T-helper 1 cell (primary cell): ENCODE data around the gene TRIP10.

ENCODE experiments used
- DNase-seq, 5 donors: peaks; one replicate each; pipeline ENCODE4 v3.0.0-alpha.2; 2012 to 2020

The TRIP10 gene

DNA sequence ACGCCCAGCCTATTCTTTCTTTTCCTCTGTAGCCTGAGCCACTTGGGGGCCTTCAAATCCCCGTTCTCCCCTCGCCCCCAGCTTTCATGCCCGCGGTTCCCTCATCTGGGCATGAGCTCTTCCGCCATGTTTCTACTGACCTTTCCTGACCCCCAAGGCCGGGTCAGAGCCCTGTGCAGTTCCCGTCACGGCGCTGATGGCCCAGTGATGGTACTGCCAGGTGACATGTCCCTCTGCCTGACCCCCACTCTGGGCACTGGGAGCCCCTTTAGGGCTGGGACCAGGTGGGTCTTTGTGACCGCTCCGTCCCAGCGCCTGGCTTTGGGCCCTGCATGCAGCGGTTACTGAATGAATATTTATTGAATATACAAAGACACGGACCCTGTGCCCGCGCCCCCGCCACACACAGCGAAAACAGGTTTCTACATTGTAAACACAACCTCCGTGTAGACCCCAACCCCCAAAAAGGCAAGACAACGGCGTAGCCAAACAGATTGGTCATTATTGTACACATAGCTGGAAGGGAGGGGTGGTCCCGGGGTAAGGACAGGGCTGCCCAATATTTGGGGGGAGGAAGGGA is 9.8 kb upstream of the TRIP10 start:
- DNase-seq, result no peak

DNA sequence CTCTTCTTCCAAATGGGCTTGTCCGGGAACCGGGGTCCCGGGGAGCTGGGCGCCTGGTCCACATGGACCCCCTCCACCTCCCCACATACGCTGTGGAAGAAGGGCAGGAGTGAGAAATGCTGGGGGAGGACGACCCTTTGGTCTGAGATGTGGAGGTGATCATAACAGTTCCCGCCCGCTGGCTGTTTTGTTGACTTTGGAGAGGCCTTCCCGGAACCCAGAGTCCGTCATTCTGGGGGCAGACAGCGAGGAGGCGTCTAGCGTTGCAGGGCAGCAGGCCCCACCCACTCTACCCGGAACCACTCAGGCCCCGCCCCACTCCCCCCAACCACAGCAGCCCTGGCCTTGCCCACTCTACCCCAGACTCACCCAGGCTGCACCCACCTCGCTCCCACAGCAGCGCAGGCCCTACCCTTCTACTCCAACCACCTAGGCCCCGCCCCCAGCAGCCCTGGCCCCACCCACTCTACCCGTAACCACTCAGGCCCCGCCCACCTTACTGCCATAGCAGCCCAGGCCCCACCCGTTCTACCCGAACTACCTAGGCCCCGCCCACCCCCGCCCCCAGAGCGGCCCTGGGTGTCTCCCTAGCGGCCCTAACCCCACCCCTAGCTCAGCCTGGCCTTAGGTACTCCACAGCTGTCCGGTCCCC is 9.2 kb upstream of the TRIP10 start:
- DNase-seq, result no peak

DNA sequence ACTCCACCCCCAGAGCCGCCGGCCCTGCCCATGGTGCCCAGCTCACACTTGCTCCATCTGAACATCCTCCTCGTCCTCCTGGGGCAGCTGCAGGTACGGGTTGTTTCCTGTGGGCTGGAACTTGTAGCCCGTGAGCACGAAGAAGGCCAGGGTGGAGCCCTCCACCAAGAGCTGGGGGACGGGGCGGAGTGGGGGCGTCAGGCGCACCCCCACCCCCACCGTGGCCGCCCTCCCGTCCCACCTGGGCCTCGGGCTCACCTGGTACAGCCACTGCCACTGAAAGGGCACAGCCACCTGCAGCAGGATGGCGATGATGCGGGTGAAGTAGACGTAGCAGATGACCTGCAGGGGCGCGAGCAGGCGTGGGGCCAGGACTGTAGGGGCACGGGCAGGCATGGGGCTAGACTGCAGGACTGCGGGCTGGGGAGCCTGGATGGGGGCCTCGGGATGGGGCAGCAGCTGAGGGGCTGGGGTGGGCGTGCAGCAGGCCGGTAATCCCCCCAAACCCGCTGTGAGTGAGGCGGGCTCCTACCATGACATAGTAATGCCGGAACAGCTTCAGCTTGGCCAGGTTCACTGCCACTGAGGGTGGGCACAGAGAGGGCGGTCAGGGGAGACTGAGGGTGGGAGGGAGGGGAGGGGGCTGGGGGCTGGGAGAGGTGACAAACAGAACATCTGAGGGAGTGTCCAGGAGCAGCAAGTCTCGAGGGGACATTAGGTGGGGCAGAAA is 8.4 kb upstream of the TRIP10 start:
- no peak for DNase-seq

DNA sequence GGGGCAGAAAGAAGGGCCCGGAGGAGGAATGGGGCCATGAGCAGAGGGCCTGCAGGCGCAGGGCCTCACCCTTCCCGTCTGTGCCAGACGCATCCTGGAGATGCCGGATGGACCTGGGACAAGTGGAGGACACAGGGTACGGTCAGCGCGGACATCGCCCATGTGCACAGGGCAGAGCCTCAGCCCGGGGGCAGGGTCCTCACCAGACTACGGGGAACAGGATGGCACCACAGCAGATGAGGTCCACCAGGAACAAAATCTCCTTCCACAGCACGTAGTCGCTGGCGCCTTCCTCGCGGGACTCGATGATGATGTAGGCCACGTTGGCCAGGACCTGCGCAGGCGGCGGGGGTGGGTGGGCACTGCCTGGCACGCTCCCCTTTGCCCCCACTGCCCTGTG is 7.7 kb upstream of the TRIP10 start:
- no peak for DNase-seq

DNA sequence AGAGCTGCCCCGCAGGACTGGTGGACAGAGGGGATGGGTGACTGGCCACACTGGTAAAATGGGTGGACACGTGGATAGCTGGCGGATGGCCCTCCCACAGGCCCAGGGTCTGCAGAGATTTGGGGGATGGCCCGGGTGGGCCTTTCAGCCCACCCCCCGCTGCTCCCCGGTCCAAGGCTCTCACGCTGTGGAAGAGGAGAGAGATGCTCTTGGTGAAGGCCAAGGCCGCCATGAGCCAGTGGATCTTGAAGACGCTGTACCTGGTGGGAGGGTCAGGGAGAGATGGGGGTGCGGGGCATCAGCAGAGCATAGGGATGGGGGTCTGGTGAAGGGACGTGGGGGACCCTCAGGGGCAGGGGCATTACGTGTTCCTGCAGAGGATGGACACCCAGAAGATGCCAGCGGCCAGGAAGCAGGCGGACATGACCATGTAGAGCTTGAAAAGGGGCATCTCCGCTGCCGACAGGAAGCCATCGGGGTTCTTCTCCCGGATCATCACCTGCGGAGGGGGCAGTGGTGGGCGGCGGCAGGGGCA is 6.6 kb upstream of the TRIP10 start:
- DNase-seq, result no peak

DNA sequence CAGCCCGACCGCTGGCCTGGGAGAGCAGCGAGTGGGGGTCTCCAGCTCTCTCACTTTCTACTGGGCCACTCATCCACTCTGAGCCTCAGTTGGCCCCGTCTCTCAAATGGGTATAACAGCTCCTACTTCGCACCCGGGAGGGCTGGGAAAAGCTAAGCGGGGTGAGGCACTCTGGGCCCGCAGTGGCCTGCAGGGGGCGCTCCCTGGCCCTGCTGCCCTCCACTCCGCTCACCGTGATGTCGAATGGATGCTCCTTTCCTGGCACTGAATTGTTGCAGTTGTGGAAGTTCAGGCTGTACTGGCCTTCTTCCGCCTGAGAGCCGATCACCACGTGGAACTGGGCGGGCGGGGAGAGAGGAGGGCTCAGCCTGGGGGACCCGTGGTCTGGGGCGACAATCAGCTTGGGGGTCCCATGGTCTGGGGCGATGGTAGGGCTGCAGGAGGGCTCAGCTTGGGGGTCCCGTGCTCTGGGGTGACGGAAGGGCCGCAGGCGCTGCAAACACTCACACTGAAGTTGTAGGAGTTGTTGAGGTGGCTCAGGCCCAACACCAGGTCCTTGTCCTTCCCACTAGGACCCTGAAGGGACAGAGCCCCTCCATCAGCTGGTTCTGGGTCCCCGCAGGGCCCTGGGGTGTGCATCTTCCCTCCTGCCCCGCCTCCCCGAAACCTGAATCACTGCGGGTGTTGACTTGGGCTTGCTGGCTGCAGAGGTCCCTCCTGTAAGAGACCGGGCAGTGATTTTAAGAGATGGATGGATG is 6.0 kb upstream of the TRIP10 start:
- DNase-seq, result no peak

DNA sequence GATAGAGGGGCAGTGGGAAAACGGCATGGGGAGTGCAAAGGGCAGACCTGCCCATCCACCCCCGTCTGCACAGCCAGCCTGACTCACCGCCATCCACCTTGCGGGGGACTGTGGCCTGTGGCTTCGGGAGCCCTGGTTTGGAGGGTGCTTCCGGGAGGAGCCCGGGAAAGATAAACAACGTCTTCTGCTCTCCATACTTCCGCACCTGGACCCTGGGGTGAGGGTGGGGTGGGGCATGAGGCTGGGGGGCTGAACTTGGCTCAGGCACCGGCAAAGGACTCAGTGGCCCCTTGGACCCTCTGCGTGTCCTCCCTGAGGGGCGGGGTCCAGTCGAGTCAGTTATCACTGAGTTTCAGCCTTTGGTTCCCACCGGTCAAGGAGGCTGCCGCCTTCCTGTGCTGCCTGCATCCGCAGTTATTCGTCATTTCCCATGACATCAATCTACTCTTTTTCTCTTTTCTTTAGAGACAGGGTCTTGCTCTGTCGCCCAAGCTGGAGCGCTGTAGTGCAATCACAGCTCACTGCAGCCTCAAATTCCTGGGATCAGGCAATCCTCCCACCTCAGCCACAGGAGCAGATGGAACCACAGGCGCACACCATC is 5.3 kb upstream of the TRIP10 start:
- no peak for DNase-seq

DNA sequence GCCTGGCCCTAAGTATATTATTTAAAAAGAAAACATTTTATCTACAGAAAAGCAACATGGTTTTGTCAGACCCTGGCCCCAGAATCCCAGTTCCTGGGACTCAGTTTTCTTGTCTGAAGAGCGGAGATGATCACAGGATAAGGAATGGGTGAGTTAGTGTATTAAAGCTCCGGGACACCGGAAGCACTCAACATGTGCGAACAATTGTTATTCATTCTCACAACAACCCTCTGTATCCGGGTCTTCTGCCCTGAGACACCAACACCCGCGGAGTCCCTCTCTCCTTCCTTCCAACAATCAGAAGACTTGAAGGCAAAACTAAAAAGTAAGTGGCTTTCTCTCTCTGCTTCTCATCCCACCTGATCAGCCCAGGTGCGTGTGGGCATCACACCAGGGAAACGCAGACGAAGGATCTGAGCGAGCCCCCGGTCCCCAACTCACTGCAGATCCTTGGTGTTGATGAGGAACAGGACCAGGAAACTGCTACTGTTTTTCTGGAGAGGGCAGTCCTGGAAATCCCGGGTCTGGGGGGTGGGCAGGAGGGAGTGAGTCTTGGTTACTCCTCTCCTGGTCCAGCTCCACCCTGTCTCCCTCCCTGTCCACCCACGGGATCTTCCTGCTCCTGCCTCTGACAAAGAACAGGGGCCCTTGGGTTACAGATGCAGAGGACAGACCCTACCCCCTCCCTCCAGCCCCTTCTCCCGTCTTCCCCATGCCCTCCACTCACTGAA is 4.1 kb upstream of the TRIP10 start:
- no peak for DNase-seq

DNA sequence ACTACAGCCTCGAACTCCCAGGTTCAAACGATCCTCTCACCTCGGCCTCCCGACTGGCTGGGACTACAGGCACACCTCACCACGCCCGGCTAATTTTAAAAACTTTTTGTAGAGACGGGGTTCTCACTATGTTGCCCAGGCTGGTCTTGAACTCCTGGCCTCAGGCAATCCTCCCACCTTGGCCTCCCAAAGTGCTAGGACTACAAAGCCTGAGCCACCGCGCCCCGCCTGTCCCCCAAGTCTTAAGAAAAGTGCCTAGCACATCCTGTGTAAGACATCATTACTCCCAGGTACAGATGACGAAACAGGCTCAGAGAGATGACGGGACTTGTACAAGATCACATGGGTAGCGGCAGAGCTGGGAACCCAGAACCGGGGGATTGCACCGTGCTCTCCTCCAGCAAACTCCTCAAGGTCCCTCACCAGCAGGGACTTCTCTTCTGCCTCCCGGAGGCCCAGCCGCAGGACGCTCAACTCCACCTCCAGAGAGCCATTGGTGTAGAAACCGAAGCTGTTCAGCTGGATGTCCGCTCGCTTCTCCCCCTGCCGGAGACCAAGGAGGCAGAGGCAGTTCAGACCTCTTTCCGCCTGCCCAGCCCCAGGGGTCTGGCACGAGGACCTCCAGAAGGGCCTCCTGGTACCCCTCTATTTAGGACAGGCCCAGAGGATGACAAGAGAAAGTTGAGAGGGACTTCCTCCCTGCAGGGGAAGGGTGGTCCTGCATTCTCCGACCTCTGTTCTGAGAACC is 3.1 kb upstream of the TRIP10 start:
- DNase-seq, result peak; percentile 35 to 88 (median 53)

DNA sequence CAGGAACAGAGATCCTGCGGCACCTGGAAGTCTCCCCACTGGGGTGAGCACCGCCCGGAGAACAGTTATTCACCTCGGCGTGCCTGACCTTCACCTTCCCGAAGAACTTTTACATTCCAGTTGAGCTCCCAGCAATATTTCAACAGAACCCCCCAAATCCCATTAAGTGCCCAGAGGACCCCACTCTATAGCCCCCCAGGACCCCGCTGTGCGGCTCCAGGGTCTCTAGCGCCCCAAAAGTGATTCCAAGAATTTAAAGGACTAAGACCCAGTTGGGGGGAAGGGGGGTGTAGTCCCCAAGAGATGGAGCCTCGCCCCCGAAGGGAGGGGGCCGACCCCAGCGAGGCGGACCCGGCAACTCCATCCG is 2.6 kb upstream of the TRIP10 start:
- no peak for DNase-seq

DNA sequence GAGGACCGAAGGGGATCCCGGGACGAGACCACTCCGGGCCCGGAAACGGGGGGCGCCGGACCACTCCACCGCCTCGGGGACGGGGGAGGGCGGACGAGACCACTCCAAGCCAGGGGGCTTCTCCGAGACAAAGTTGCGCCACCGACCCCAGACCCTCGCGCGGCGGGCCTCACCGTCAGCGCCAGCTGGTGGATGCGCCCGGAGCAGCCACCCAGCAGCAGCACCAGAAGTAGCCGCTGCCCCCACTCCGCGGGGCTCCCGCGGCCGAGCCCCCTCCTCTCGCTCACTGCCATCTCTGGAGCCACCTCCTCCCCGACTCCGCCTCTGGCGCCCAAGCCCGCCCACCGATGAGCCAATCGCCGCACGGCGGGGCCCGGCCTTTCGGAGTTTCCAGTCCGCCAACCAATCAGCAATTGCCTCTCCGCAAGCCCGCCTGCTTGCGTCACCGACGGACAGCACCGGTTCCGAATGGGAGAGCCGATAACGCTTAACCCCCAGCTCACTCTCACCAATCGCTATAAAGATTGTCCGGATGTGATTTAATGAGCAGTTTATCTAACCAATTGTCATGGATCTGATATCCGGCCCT is 2.1 kb upstream of the TRIP10 start, which contains the start of gene GPR108:
Gene GPR108 (minus strand): TSS at position 297 of the 589 bp plus-strand sequence. CDS start 4 bp downstream, at position 293.
- peak; percentile 97 to 100 (median 99) for DNase-seq

DNA sequence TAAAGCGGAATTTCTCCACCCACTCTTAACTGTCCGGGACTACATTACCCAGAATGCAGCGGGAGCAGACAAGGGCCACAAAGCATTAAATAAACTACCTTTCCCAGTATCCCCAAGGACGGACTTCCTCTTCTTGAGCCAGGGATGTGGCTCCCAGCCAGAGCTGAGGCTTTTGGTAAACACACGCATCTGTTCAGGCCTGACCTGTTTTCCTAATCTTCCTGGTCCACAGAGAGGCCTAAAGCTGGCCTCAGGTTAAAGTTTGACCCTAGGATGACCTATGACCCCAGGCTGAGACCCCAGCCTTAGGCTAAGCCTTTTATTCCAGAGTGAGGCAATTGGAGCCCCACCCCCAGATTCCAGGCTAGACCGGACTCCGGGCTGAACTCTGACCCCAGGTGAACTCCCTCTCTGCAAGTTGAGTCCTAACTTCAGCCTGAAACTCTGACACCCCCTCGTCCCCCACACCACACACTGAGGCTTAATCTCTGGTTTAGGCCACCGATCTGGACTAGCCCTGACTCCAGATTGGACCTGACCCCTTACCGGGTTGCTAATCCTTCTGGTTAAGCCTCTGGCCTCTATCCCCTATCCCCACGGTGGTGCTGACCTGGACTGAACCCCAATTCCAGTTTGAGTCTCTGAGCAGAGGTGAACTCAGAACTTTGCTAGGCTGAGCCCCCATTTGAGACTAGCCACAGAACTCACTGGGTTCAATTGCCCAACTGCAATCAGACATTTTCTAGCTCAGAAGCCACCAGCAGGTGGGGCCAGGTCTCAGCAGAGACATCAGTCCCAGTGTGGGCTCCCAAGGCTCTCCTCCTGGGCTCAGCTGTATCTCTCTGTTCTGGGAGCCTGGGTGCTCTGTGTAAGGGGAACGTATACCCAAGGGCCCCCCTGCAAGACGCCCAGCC is 1.4 kb upstream of the TRIP10 start:
- DNase-seq, result peak; percentile 40 to 89 (median 65)

DNA sequence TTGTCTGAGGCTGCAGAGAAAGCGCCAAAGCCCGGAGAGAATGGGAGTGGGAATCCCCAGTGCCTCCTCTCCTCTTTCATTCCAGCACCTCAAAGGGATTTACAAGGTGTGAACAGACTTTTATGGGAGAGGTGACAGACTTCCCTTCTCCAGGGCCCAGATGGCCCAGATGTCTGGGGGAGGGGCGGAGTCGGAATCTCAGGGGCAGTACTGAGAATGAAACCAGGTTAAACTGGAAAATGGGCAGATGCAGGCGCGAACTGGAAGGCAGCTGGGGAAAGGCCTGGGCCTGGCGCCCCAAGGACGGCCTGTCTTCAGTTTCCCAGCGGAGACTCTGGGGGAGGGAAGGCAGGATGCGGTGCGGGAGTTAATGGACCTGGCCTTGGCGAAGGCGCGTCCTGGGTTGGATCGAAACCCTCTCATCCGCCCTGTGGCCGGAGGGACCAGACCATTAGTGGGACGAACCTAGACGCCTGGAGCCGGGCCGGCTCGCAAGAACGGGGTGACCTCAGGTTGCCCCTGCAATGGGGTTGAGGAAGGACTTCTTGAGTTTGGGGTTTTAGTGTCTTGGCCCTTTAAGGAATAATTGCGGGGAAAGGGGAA is 592 bp upstream of the TRIP10 start:
- DNase-seq, result peak in 2 of 5 donors; percentile 26 to 27

DNA sequence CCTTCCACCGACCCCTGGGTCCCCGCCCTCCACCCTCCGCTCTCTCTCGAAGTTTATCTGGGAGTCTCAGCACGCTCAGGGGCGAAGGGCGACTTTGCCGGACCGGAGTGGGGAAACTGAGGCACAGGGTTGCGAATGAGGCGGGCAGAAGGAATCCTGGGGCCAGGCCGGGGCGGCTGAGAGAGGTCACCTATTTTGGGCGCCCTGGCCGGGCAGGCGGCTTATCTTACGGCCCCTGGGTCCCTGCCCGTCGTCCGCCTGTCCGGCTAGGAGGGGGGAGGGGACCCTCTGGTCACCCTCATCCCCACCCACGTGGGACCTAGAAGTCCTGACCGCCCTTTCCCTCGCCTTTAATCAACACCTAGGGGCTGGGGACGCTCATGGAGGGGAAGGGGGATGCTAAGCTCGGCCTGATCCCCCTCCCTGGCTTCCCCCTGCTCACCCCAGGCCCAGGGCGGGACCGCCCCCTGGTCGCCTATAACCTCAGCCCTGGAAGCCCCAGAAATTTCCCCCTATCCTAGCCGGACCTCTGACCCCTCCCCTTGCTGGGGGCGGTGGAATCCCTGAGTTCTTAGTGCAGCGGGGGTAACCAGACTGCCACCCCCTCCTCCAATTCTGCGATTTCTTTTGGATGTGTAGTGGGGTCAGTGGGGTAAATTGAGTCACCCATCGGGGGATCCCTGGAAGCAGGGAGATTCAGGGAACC is 556 bp downstream of the TRIP10 start:
- no peak for DNase-seq

DNA sequence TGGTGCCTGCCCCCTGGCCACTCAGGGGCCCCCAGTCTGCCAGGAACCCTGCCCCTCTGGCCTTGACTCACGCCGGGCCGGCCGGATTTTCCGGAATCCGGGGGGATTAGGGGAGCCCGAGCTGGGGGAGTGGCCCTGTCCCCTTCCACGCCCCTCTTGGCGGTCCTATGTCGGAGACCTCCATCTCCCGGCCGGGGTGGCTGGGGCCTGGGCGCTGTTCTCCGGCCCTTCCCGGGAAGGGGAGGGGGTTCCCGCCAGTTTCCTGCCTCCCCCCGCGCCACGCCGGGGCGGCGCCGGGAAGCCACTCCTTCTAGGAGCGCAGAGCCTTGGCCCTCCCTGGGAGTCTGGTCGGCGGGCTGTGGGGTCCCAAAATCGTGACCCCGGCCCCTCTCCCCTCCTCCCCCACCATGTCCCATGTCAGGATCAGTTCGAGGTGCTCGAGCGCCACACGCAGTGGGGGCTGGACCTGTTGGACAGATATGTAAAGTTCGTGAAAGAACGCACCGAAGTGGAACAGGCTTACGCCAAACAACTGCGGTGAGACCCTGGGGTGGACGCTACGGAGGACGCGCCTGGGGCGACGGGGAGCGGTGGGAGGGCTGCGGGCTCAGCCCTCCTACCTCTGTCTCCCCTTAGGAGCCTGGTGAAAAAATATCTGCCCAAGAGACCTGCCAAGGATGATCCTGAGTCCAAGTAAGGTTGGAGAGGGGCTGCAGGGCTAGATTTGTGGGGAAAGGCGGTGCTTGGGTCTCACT is 1.3 kb downstream of the TRIP10 start:
- no peak for DNase-seq

DNA sequence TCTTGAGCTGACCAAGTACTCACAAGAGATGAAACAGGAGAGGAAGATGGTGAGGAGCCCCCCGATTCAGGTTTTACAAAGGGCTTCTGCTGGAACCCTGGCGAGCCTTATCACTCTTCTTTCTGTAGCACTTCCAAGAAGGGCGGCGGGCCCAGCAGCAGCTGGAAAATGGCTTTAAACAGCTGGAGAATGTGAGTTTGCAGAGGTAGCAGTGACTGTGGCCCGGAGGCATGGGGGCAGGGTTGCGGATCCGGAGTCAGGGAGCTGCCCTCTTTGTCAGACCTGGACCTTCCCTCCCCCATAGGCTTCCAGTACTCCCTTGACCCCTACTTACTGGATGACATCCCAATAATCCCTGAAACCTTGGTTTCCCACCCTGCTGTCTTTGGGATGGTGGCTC is 3.6 kb downstream of the TRIP10 start:
- no peak for DNase-seq

DNA sequence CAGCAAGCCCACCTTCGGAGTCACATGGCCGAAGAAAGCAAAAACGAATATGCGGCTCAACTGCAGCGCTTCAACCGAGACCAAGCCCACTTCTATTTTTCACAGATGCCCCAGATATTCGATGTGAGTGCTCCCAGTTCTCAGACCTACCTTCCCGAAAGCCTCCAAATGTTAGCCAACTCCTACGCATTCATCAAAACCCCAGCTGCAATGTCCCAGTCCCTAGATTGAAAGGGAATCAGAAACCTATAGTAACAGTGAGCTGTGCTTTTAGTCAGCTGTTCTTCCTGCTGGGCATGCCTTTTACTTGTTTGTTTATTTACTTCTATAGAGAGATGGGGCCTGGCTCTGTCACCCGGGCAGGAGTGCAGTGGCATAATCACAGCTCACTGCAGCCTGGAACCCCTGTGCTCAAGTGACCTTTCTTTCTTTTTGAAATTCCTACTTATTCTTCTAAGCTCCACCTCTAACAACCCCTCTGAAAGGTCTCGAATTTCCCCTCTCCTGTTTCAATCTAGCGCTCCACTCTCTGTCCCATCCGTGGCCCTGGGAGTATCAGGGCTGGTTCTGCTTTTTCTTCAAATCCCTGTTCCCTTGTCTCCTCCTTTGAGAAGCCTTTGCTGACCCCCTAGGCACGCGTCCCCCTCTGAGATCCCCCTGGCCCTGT is 4.4 kb downstream of the TRIP10 start:
- no peak for DNase-seq
